ENCODE results near the gene NCR2. TPM values are rescaled to one million over a fixed set of nuclear protein-coding genes. Genes with fewer than 3 reads are reported as not detected.

Gene NCR2, protein sequence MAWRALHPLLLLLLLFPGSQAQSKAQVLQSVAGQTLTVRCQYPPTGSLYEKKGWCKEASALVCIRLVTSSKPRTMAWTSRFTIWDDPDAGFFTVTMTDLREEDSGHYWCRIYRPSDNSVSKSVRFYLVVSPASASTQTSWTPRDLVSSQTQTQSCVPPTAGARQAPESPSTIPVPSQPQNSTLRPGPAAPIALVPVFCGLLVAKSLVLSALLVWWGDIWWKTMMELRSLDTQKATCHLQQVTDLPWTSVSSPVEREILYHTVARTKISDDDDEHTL
- total RNA-seq (2022; extraction: Qiagen RNA extraction), result not detected in 5 replicates

DNA sequence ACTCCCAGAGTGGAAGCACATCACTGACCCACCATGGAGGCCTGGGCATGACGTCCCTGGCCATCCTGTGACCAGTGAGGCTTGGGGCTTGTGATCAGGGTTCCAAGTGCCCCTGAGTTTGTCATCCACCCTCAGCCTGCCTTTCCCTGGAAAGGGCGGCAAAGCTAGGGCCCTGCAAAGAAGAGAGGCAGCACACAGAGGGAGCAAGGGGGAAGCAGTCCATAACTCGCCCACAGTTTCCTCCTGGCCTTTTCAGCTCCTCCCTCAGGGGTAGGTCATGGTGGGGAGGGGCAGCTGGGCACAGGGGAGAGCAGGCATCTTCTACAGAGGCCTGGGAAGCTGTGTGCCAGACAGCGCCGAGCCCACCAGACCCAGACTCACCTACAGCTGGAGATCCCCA lies at the start of gene NCR2:
TSS of gene NCR2 (plus strand) at position 313 of the 400 bp plus-strand sequence. CDS start 269 bp downstream, outside the sequence.

DNA sequence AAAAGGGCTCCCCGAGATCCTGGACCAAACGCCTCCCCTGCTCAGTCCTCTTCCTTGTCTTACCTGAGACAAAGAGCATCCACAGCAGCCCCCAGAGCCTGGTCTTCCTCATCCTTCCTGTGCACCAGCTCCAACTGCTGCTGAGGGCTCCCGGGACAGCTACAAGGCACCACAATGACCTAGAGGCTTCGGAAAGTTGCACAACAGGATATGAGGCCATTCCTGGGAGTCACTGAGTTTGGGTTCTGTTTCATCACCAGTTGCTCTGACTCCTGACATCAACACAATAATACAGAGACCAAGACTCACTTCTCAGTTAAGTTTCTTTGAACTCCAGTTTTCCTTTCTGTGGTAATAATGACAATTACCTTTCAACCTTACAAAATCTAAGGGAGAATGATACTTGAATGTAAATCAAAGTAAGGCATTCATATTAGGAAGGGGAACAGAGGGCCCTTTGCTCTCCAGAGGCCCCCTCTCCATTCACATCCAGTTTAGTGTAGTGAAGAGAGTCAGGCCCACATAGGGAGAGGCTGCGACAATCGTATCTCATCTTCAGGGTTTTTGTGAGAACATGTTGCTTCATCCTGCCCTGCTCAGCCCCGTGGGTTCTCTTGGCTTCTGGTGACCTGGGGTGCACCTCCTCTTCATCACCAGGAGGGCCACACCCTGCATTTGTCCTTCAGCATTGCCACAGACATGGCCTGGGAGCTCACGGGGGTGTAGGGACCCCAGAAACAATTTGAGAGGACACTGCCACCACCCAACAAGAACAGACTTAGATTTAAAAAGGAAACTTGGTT lies 48.7 kb upstream of the NCR2 start, which contains the start of gene TREM1:
TSS of gene TREM1 (minus strand) at position 139 of the 803 bp plus-strand sequence. CDS start at position 112, 27 bp downstream.

Other genes starting within 250 kb of the NCR2 start
- gene TREML1, start 181.3 kb upstream of the NCR2 start, total RNA-seq (2022; extraction: Qiagen RNA extraction), result not detected in 5 replicates
- gene TREM2, start 172.5 kb upstream of the NCR2 start, total RNA-seq (2022; extraction: Qiagen RNA extraction), result 0.08 TPM in 1 of 5 replicates, not detected in the others
- gene TREML2, start 134.5 kb upstream of the NCR2 start, total RNA-seq (2022; extraction: Qiagen RNA extraction), result not detected in 5 replicates
- not detected in 5 replicates for gene TREML4, start 107.3 kb upstream of the NCR2 start, total RNA-seq (2022; extraction: Qiagen RNA extraction)
- 0.12 to 0.54 TPM (median 0.25 TPM) in 5 replicates for gene TREM1, start 48.9 kb upstream of the NCR2 start, total RNA-seq (2022; extraction: Qiagen RNA extraction)
- gene FOXP4, start 210.8 kb downstream of the NCR2 start, total RNA-seq (2022; extraction: Qiagen RNA extraction), result 15.2 to 29.4 TPM (median 28.6 TPM) in 5 replicates